B cell (primary cell): ENCODE data around the gene GPC5. TPM values are rescaled to one million over a fixed set of nuclear protein-coding genes. Genes with fewer than 3 reads are reported as not detected.

ENCODE experiments used
- ATAC-seq: fragments of 200-7000 bp; cut with Tn5 transposase; one replicate; pipeline ENCODE4 v1.10.0; 2021; ENCODE audit warnings: low read depth, mild to moderate bottlenecking, moderate number of reproducible peaks, moderate library complexity
- CTCF ChIA-PET: fragments of 350-600 bp; sonication (Branson Sonifier 250); formaldehyde crosslinking; loops from one replicate; lab custom pipeline; 2021; ENCODE audit warnings: antibody characterized with exemption, inconsistent platforms; lab: Charles Lee
- POLR2A ChIA-PET: fragments of 350-600 bp; sonication (Branson Sonifier 250); formaldehyde crosslinking; loops from one replicate; lab custom pipeline; 2021; ENCODE audit warnings: antibody characterized with exemption; lab: Charles Lee
- DNase-seq: peaks from one replicate; pipeline ENCODE4 v3.0.0; 2013
- H2AFZ ChIP-seq: 2 replicates; pipeline ENCODE4 v1.6.1; 2012; ENCODE audit warnings: mild to moderate bottlenecking, low read depth, low read length; ENCODE audit not compliant: insufficient read depth, poor library complexity, severe bottlenecking
- H3K27ac ChIP-seq, 2 donors: 1 replicate in 1 of 2; 2 replicates in 1 of 2; pipeline ENCODE4 v1.5.1; 2012 to 2013; ENCODE audit warnings: low read length in 2 of 2, mild to moderate bottlenecking in 2 of 2, moderate library complexity in 1 of 2
- H3K27me3 ChIP-seq, 4 experiments: fragments of 200-600 bp in 1 of 4; sonication (generic) in 1 of 4; replicated peaks in 1 of 4; 1 replicate in 2 of 4; 2 replicates in 2 of 4; pipeline versions ENCODE4 v1.6.1 to v1.7.0; 2013 to 2016; ENCODE audit warnings: low read length in 3 of 4, mild to moderate bottlenecking in 2 of 4, mixed read lengths in 1 of 4, moderate library complexity in 1 of 4; ENCODE audit not compliant: insufficient read depth in 4 of 4, control insufficient read depth in 3 of 4; ENCODE audit errors: control extremely low read depth in 1 of 4
- H3K36me3 ChIP-seq, 2 experiments: replicated peaks in 1 of 2; 1 replicate in 1 of 2; 2 replicates in 1 of 2; pipeline versions ENCODE4 v1.6.1 to v1.7.1; 2013; ENCODE audit warnings: low read length in 1 of 2; ENCODE audit not compliant: insufficient read depth in 2 of 2, control insufficient read depth in 1 of 2; ENCODE audit errors: control extremely low read depth in 1 of 2, extremely low read depth in 1 of 2
- H3K4me1 ChIP-seq, 2 donors: fragments of 200-600 bp in 1 of 2; sonication (generic) in 1 of 2; 1 replicate in 1 of 2; 2 replicates in 1 of 2; pipeline versions ENCODE4 v1.5.1 to v1.6.1; 2013 to 2017; ENCODE audit warnings: low read length in 2 of 2; ENCODE audit not compliant: control insufficient read depth in 2 of 2, insufficient read depth in 2 of 2
- H3K4me2 ChIP-seq: replicated peaks from 2 replicates; pipeline ENCODE3; 2012; ENCODE audit warnings: mild to moderate bottlenecking, low read depth, low read length; ENCODE audit not compliant: poor library complexity, severe bottlenecking
- H3K4me3 ChIP-seq, 5 experiments: fragments of 200-600 bp in 1 of 5; sonication (generic) in 1 of 5; 1 replicate in 3 of 5; 2 replicates in 2 of 5; pipeline versions ENCODE4 v1.5.1 to v1.7.0; 2011 to 2016; ENCODE audit warnings: low read length in 4 of 5, mild to moderate bottlenecking in 4 of 5, low read depth in 2 of 5, control low read depth in 1 of 5, moderate library complexity in 1 of 5; ENCODE audit not compliant: insufficient read depth in 1 of 5; ENCODE audit errors: control extremely low read depth in 1 of 5, extremely low read depth in 1 of 5
- H3K79me2 ChIP-seq: fragments of 200-600 bp; sonication (generic); one replicate; pipeline ENCODE4 v1.6.0; 2016; ENCODE audit warnings: low read length; ENCODE audit not compliant: control insufficient read depth, insufficient read depth
- H3K9ac ChIP-seq: fragments of 200-600 bp; sonication (generic); 2 replicates; pipeline ENCODE4 v1.6.1; 2017; ENCODE audit warnings: mild to moderate bottlenecking, low read length, moderate library complexity
- H3K9me3 ChIP-seq, 3 donors: one replicate each; pipeline versions ENCODE4 v1.6.1 to v1.7.1; 2013; ENCODE audit warnings: low read length in 2 of 3; ENCODE audit not compliant: control insufficient read depth in 2 of 3, insufficient read depth in 1 of 3; ENCODE audit errors: control extremely low read depth in 1 of 3
- H4K20me1 ChIP-seq: 2 replicates; pipeline ENCODE4 v1.6.0; 2012; ENCODE audit warnings: mild to moderate bottlenecking, low read length; ENCODE audit not compliant: insufficient read depth, control insufficient read depth, poor library complexity, severe bottlenecking
- H3K27ac Mint-ChIP-seq: one replicate; pipeline ENCODE4 v1.8.0; 2021; ENCODE audit warnings: mixed read lengths
- H3K27me3 Mint-ChIP-seq: one replicate; pipeline ENCODE4 v1.8.0; 2021; ENCODE audit warnings: mixed read lengths
- H3K4me1 Mint-ChIP-seq: one replicate; pipeline ENCODE4 v1.8.0; 2021; ENCODE audit warnings: mixed read lengths
- H3K4me3 Mint-ChIP-seq: one replicate; pipeline ENCODE4 v1.8.0; 2021; ENCODE audit warnings: mixed read lengths
- H3K9me3 Mint-ChIP-seq: one replicate; pipeline ENCODE4 v1.8.0; 2022; ENCODE audit warnings: mixed read lengths; ENCODE audit not compliant: insufficient read depth
- EZH2 ChIP-seq: IDR thresholded peaks from 2 replicates; pipeline ENCODE4 v1.6.1; 2012; ENCODE audit warnings: borderline replicate concordance, low read depth, mild to moderate bottlenecking, moderate library complexity, low read length; ENCODE audit not compliant: insufficient read depth, poor library complexity, severe bottlenecking
- WGBS: methylation state at CpG from one replicate; pipeline ENCODE4 v1.1.5; 2013; ENCODE audit warnings: missing lambda C conversion rate; ENCODE audit not compliant: insufficient coverage; 5-methylcytosine and 5-hydroxymethylcytosine counted together
- intact Hi-C: fragments of 100-400 bp; cut with micrococcal nuclease; formaldehyde crosslinking; loops from one replicate; pipeline ENCODE4 v1.10.0; 2022
- polyA plus RNA-seq: library from polyadenylated mRNA; depleted of rRNA; stranded (reverse); fragments of >200 nt; gene quantifications from 2 replicates; pipeline ENCODE4 v1.2.3, GENCODE V29; 2012
- total RNA-seq, 2 donors: library from RNA; stranded (reverse); fragments of 120-200 nt in 1 of 2; gene quantifications; 1 replicate in 1 of 2; 2 replicates in 1 of 2; pipeline versions ENCODE4 v1.2.3 to v1.2.4, GENCODE V29; 2013 to 2022
- TF ChIP-seq, protein P1 (sequence below): fragments of 200-600 bp; IDR thresholded peaks from one replicate; pipeline ENCODE4 v1.8.0; 2022; ENCODE audit warnings: antibody characterized with exemption, mild to moderate bottlenecking

The GPC5 gene
- total and polyA plus RNA-seq, 2 donors (not counting 1 experiment from before 2014, with no cell fraction given), result 0.15 to 0.30 TPM

DNA sequence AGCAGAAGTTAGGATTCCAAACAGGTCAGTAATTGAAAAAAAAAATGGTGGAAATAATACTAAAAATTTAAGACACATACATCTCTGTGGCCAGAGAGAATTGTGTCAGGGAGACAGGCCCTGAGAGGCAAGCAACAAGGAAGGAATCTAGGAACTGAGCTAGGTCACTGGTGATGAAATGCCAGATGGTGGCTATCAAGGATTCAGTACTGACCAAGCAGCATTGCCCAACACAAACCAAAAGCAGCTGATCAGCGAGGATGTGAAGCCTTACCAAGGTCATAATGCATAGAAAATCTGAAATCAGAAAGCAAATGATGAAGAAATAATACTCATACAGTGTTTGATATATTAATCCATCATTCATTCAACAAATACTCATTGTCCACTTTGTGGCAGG is 905.0 kb downstream of the GPC5 start:
- H3K36me3 ChIP-seq, result no peaks in the 10 kb centered on the region
- DNase-seq (no peak), ATAC-seq (no peak)
- Mint-ChIP-seq H3K27me3 (no peaks in the 10 kb centered on the region), H3K27ac (no peak overlapping the region), H3K4me3 (no peak overlapping the region), H3K4me1 (no peaks in the 10 kb centered on the region), H3K9me3 (peaks cover 3% of the 10 kb centered on the region)
- no peaks in the 10 kb centered on the region for H3K9me3 ChIP-seq
- no peaks in the 10 kb centered on the region for H4K20me1 ChIP-seq
- POLR2A ChIA-PET, result no interaction called here
- intact Hi-C loops, result no loop called here
- H3K27ac ChIP-seq, result no peak overlapping the region
- no peaks in the 10 kb centered on the region for H3K27me3 ChIP-seq
- WGBS, result no CpG with 5 or more reads among the region's 1 CpG
- no peak overlapping the region for H3K4me2 ChIP-seq
- TF ChIP-seq, protein P1, sequence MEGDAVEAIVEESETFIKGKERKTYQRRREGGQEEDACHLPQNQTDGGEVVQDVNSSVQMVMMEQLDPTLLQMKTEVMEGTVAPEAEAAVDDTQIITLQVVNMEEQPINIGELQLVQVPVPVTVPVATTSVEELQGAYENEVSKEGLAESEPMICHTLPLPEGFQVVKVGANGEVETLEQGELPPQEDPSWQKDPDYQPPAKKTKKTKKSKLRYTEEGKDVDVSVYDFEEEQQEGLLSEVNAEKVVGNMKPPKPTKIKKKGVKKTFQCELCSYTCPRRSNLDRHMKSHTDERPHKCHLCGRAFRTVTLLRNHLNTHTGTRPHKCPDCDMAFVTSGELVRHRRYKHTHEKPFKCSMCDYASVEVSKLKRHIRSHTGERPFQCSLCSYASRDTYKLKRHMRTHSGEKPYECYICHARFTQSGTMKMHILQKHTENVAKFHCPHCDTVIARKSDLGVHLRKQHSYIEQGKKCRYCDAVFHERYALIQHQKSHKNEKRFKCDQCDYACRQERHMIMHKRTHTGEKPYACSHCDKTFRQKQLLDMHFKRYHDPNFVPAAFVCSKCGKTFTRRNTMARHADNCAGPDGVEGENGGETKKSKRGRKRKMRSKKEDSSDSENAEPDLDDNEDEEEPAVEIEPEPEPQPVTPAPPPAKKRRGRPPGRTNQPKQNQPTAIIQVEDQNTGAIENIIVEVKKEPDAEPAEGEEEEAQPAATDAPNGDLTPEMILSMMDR, result no peak
- no peak for TF ChIP-seq EZH2
- H2AFZ ChIP-seq, result no peak overlapping the region
- no peaks in the 10 kb centered on the region for H3K4me1 ChIP-seq
- no peak overlapping the region for H3K4me3 ChIP-seq
- H3K9ac ChIP-seq, result no peak overlapping the region
- CTCF ChIA-PET, result no interaction called here
- no peaks in the 10 kb centered on the region for H3K79me2 ChIP-seq

DNA sequence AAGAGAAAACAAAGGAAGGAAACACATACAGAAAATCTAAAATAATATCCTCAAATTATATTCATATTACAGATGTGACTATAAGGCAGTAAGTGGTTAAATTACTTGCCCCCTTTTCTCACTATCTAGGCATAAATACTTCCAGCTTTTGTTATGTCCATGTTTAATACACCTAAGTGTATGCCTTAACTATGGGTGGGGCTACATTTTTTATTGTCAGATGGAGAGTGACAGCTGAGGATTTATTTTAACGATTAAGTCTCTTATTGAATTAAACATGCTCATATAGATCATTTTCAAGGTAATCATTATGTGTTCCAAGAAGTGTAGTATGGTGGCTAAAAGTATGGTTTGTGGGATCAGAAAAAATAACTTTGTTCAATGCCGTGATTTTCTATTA is 909.3 kb downstream of the GPC5 start:
- no peak overlapping the region for H3K27ac ChIP-seq
- no peaks in the 10 kb centered on the region for H3K79me2 ChIP-seq
- H4K20me1 ChIP-seq, result no peaks in the 10 kb centered on the region
- no peak overlapping the region for H2AFZ ChIP-seq
- ATAC-seq (no peak), DNase-seq (no peak)
- H3K4me3 Mint-ChIP-seq, result no peak overlapping the region
- CTCF ChIA-PET, result no interaction called here
- H3K9ac ChIP-seq, result no peak overlapping the region
- TF ChIP-seq, protein P1, result no peak
- TF ChIP-seq EZH2, result no peak
- H3K27me3 ChIP-seq, result no peaks in the 10 kb centered on the region
- H3K27me3 Mint-ChIP-seq, result no peaks in the 10 kb centered on the region
- no peaks in the 10 kb centered on the region for H3K9me3 ChIP-seq
- H3K4me2 ChIP-seq, result no peak overlapping the region
- no CpG with 5 or more reads among the region's 2 CpGs for WGBS
- no peaks in the 10 kb centered on the region for H3K4me1 Mint-ChIP-seq
- POLR2A ChIA-PET, result no interaction called here
- intact Hi-C loops, result no loop called here
- H3K27ac Mint-ChIP-seq, result no peak overlapping the region
- no peaks in the 10 kb centered on the region for H3K4me1 ChIP-seq
- H3K4me3 ChIP-seq, result no peak overlapping the region
- H3K9me3 Mint-ChIP-seq, result peaks cover 3% of the 10 kb centered on the region
- H3K36me3 ChIP-seq, result no peaks in the 10 kb centered on the region
